PC-3 (cell line): ENCODE data around the gene ZNF281.

Experiments
- CTCF ChIP-seq: fragments of 300-600 bp; sonication (generic); conservative IDR thresholded peaks from 2 replicates; pipeline ENCODE4 v1.5.1; 2017; ENCODE audit warnings: antibody characterized with exemption, low read depth, mild to moderate bottlenecking, low read length
- EZH2 ChIP-seq: fragments of 300-600 bp; sonication (generic); IDR thresholded peaks from one replicate; pipeline ENCODE4 v1.6.1; 2017; ENCODE audit warnings: antibody characterized with exemption, mild to moderate bottlenecking, low read length; ENCODE audit not compliant: unreplicated experiment

- TF ChIP-seq CTCF (no peak), EZH2 (no peak)
Observed at GRCh38 chr1:200372885-200373181, 37.0 kb downstream of the ZNF281 start.
